ENCODE results near the gene NPY.

The NPY gene

GRCh38 chr7:24318326-24318725, 34.3 kb downstream of the NPY start:
- DNase-seq = no peak

- DNase-seq = no peak
Measured at GRCh38 chr7:24319209-24319608, 35.2 kb downstream of the NPY start.

GRCh38 chr7:24323961-24324480, 40.0 kb downstream of the NPY start:
- no peak for DNase-seq

- no peak for DNase-seq
Measured at GRCh38 chr7:24325708-24326107, 41.7 kb downstream of the NPY start.

- DNase-seq = no peak
Measured at GRCh38 chr7:24328050-24328449, 44.1 kb downstream of the NPY start.

GRCh38 chr7:24328894-24329293, 44.9 kb downstream of the NPY start:
- DNase-seq = no peak

GRCh38 chr7:24334012-24334411, 50.0 kb downstream of the NPY start:
- no peak for DNase-seq

GRCh38 chr7:24334627-24335026, 50.6 kb downstream of the NPY start:
- DNase-seq = no peak

- peak in 1 of 2 donors; percentile 9 for DNase-seq
Measured at GRCh38 chr7:24336461-24336860, 52.5 kb downstream of the NPY start.

GRCh38 chr7:24337180-24337579, 53.2 kb downstream of the NPY start:
- no peak for DNase-seq

GRCh38 chr7:24339575-24339974, 55.6 kb downstream of the NPY start:
- DNase-seq = no peak

- no peak for DNase-seq
Measured at GRCh38 chr7:24340727-24341126, 56.7 kb downstream of the NPY start.
